Uterus (tissue), 2 donors: ENCODE data around the gene CACNA1C.

ENCODE experiments used
- POLR2A ChIP-seq, 2 donors: fragments of 450-650 bp; IDR thresholded peaks; one replicate each; pipeline ENCODE4 v1.6.1; 2016; ENCODE audit warnings: antibody characterized with exemption in 2 of 2, mild to moderate bottlenecking in 1 of 2, moderate library complexity in 1 of 2
- TF ChIP-seq, protein P1 (sequence below), 4 experiments: fragments of 200-600 bp in 2 of 4; fragments of 450-650 bp in 2 of 4; sonication (generic) in 2 of 4; IDR thresholded peaks; one replicate each; pipeline ENCODE4 v1.5.1; 2016 to 2019; ENCODE audit warnings: antibody characterized with exemption in 4 of 4, mild to moderate bottlenecking in 2 of 4, moderate library complexity in 1 of 4

- TF ChIP-seq POLR2A (IDR thresholded peaks at IDR 0.05): no peak
- TF ChIP-seq, protein P1, sequence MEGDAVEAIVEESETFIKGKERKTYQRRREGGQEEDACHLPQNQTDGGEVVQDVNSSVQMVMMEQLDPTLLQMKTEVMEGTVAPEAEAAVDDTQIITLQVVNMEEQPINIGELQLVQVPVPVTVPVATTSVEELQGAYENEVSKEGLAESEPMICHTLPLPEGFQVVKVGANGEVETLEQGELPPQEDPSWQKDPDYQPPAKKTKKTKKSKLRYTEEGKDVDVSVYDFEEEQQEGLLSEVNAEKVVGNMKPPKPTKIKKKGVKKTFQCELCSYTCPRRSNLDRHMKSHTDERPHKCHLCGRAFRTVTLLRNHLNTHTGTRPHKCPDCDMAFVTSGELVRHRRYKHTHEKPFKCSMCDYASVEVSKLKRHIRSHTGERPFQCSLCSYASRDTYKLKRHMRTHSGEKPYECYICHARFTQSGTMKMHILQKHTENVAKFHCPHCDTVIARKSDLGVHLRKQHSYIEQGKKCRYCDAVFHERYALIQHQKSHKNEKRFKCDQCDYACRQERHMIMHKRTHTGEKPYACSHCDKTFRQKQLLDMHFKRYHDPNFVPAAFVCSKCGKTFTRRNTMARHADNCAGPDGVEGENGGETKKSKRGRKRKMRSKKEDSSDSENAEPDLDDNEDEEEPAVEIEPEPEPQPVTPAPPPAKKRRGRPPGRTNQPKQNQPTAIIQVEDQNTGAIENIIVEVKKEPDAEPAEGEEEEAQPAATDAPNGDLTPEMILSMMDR (IDR thresholded peaks at IDR 0.05): no peak
Measured at GRCh38 chr12:2221030-2221621, 168.3 kb downstream of the CACNA1C start.
